HepG2 (cell line): ENCODE data around the gene ANAPC2. TPM values are rescaled to one million over a fixed set of nuclear protein-coding genes. Genes with fewer than 3 reads are reported as not detected.

Experiments used
- ATF5 ChIP-seq: sonication (generic); formaldehyde crosslinking; IDR thresholded peaks from 2 replicates; pipeline ENCODE4 v1.4.0; 2020; ENCODE audit warnings: mild to moderate bottlenecking, low read depth, missing genetic modification reagents
- CCDC6 ChIP-seq: sonication (generic); formaldehyde crosslinking; IDR thresholded peaks from 2 replicates; pipeline ENCODE4 v1.8.1; 2022; ENCODE audit warnings: mild to moderate bottlenecking, missing genetic modification reagents, moderate library complexity
- FOXJ3 ChIP-seq: sonication (generic); formaldehyde crosslinking; IDR thresholded peaks from 2 replicates; pipeline ENCODE4 v1.4.0; 2020; ENCODE audit warnings: missing genetic modification reagents, mild to moderate bottlenecking, borderline replicate concordance
- HES4 ChIP-seq: sonication (generic); formaldehyde crosslinking; IDR thresholded peaks from 2 replicates; pipeline ENCODE4 v1.9.0; 2021; ENCODE audit warnings: mild to moderate bottlenecking, missing genetic modification reagents, borderline replicate concordance
- HNRNPLL ChIP-seq: fragments of 200-400 bp; formaldehyde crosslinking; IDR thresholded peaks from 2 replicates; pipeline ENCODE4 v1.6.1; 2017; ENCODE audit warnings: mild to moderate bottlenecking, low read depth, low read length; ENCODE audit not compliant: poor library complexity, severe bottlenecking
- IRF2 ChIP-seq: IDR thresholded peaks from 2 replicates; pipeline ENCODE4 v1.6.1; 2018; ENCODE audit warnings: missing genetic modification reagents, missing compliant biosample characterization
- KDM1A ChIP-seq: IDR thresholded peaks from 2 replicates; pipeline ENCODE4 v1.6.1; 2016; ENCODE audit warnings: missing compliant biosample characterization
- KDM5A ChIP-seq: fragments of 200-600 bp; sonication (generic); IDR thresholded peaks from 2 replicates; pipeline ENCODE4 v1.7.0; 2018; ENCODE audit warnings: antibody characterized with exemption, mild to moderate bottlenecking, low read length, borderline replicate concordance
- MED13 ChIP-seq: sonication (generic); formaldehyde crosslinking; IDR thresholded peaks from 2 replicates; pipeline ENCODE4 v1.5.0; 2020; ENCODE audit warnings: missing genetic modification reagents
- NFYC ChIP-seq: IDR thresholded peaks from 2 replicates; pipeline ENCODE4 v1.6.1; 2016; ENCODE audit warnings: missing genetic modification reagents, missing compliant biosample characterization
- NR2F2 ChIP-seq: IDR thresholded peaks from 2 replicates; pipeline ENCODE4 v1.6.1; 2012; ENCODE audit warnings: low read depth, inconsistent platforms, borderline replicate concordance
- NR2F6 ChIP-seq, 2 experiments: IDR thresholded peaks; 2 replicates each; pipeline ENCODE4 v1.6.1; 2016; ENCODE audit warnings: antibody characterized with exemption in 1 of 2, mild to moderate bottlenecking in 1 of 2
- PITX1 ChIP-seq: sonication (generic); formaldehyde crosslinking; IDR thresholded peaks from 2 replicates; pipeline ENCODE4 v1.5.1; 2020; ENCODE audit warnings: mild to moderate bottlenecking, missing genetic modification reagents
- RBAK ChIP-seq: sonication (generic); formaldehyde crosslinking; IDR thresholded peaks from 2 replicates; pipeline ENCODE4 v1.5.1; 2020; ENCODE audit warnings: mild to moderate bottlenecking, missing genetic modification reagents
- SOX5 ChIP-seq: IDR thresholded peaks from 2 replicates; pipeline ENCODE4 v1.6.1; 2016; ENCODE audit warnings: borderline replicate concordance
- ZFP36L2 ChIP-seq: sonication (generic); formaldehyde crosslinking; IDR thresholded peaks from 2 replicates; pipeline ENCODE4 v1.4.0; 2020; ENCODE audit warnings: missing genetic modification reagents
- ZIK1 ChIP-seq: sonication (generic); formaldehyde crosslinking; IDR thresholded peaks from 2 replicates; pipeline ENCODE4 v1.5.0; 2020; ENCODE audit warnings: mild to moderate bottlenecking, low read depth, missing genetic modification reagents, borderline replicate concordance
- ZNF441 ChIP-seq: sonication (generic); formaldehyde crosslinking; IDR thresholded peaks from 2 replicates; pipeline ENCODE4 v1.7.0; 2021; ENCODE audit warnings: missing genetic modification reagents, borderline replicate concordance
- ZSCAN31 ChIP-seq: sonication (generic); formaldehyde crosslinking; IDR thresholded peaks from 2 replicates; pipeline ENCODE4 v1.5.0; 2020; ENCODE audit warnings: low read depth, mild to moderate bottlenecking, missing genetic modification reagents
- polyA plus RNA-seq, 8 experiments: library from polyadenylated mRNA; depleted of rRNA in 3 of 8; stranded (reverse) in 7 of 8; unstranded in 1 of 8; fragments of >200 nt; fragmentation: Illumina TruSeq in 4 of 8; extraction: Trizol in 4 of 8; gene quantifications; 2 replicates each; pipeline versions ENCODE4 v1.2.1 to v1.2.3, GENCODE V29; 2011 to 2016; ENCODE audit warnings: low read depth in 4 of 8, missing spikeins in 1 of 8, mixed read lengths in 1 of 8; ENCODE audit not compliant: insufficient read depth in 1 of 8
- total RNA-seq, 5 experiments: library from RNA; depleted of rRNA; stranded (reverse); fragments of >200 nt; fragmentation: Illumina TruSeq; extraction: Trizol; gene quantifications; 2 replicates each; pipeline ENCODE4 v1.2.3, GENCODE V29; 2016; ENCODE audit warnings: low read depth in 1 of 5
- TF ChIP-seq, protein P1 (sequence below): sonication (generic); formaldehyde crosslinking; IDR thresholded peaks from 2 replicates; pipeline ENCODE4 v1.4.0; 2020; ENCODE audit warnings: missing genetic modification reagents, borderline replicate concordance
- TF ChIP-seq, protein P2 (sequence below): sonication (generic); formaldehyde crosslinking; IDR thresholded peaks from 2 replicates; pipeline ENCODE4 v1.4.0; 2020; ENCODE audit warnings: missing genetic modification reagents

The ANAPC2 gene
- total and polyA plus RNA-seq, 2 of the 13 experiments (the other 11 are each of a cell fraction or from before 2014, with no cell fraction given) = 12.3 to 15.4 TPM

DNA sequence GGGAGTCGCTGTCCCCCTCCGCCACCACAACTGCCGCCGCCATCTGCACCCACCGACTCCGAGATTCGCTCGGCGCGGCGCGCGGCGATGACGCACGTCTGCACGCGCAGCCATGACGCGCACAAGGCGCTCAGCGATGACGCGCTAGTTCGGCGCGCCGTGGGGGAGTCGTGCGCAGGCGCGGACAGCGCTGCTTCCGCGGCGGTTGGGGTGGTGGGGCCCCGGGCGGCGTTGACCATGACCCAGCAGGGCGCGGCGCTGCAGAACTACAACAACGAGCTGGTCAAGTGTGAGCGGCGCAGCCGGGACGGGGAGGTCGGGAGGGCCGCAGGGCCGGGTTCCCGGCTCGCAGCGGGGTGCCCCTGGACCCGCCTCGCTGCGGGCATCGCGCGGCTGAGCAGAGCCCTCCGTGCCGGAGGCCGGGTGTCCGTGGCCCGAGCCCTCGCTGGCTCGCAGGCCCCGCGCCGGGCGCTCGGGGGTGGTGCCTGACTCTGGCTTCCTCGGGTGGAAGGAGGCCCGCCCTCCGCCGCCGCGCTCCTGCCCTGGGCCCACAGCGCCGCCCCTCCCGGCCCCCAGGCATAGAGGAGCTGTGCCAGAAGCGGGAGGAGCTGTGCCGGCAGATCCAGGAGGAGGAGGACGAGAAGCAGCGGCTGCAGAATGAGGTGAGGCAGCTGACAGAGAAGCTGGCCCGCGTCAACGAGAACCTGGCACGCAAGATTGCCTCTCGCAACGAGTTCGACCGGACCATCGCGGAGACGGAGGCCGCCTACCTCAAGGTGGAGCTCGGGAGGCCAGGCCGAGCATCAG is at the start of gene ANAPC2, which contains the start of gene SSNA1 (continued):
- TF ChIP-seq ZNF441 (CRISPR knock-in tag) = peak; percentile 44; the same call in 1 of the 2 replicates
- peak; percentile 92 for TF ChIP-seq IRF2 (CRISPR knock-in tag)
- peak; percentile 89; the same call in 1 of the 2 replicates for TF ChIP-seq CCDC6 (CRISPR knock-in tag)
- TF ChIP-seq FOXJ3 (CRISPR knock-in tag) = no peak
- no peak for TF ChIP-seq ATF5
- TF ChIP-seq ZFP36L2 = 0 out of 2 replicates have a peak, but pooled peaks have one; percentile 56
- TF ChIP-seq, protein P1, sequence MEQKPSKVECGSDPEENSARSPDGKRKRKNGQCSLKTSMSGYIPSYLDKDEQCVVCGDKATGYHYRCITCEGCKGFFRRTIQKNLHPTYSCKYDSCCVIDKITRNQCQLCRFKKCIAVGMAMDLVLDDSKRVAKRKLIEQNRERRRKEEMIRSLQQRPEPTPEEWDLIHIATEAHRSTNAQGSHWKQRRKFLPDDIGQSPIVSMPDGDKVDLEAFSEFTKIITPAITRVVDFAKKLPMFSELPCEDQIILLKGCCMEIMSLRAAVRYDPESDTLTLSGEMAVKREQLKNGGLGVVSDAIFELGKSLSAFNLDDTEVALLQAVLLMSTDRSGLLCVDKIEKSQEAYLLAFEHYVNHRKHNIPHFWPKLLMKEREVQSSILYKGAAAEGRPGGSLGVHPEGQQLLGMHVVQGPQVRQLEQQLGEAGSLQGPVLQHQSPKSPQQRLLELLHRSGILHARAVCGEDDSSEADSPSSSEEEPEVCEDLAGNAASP = peak; percentile 51
- peak; percentile 71; the same call in 1 of the 2 replicates for TF ChIP-seq HES4 (CRISPR knock-in tag)
- TF ChIP-seq, protein P2, sequence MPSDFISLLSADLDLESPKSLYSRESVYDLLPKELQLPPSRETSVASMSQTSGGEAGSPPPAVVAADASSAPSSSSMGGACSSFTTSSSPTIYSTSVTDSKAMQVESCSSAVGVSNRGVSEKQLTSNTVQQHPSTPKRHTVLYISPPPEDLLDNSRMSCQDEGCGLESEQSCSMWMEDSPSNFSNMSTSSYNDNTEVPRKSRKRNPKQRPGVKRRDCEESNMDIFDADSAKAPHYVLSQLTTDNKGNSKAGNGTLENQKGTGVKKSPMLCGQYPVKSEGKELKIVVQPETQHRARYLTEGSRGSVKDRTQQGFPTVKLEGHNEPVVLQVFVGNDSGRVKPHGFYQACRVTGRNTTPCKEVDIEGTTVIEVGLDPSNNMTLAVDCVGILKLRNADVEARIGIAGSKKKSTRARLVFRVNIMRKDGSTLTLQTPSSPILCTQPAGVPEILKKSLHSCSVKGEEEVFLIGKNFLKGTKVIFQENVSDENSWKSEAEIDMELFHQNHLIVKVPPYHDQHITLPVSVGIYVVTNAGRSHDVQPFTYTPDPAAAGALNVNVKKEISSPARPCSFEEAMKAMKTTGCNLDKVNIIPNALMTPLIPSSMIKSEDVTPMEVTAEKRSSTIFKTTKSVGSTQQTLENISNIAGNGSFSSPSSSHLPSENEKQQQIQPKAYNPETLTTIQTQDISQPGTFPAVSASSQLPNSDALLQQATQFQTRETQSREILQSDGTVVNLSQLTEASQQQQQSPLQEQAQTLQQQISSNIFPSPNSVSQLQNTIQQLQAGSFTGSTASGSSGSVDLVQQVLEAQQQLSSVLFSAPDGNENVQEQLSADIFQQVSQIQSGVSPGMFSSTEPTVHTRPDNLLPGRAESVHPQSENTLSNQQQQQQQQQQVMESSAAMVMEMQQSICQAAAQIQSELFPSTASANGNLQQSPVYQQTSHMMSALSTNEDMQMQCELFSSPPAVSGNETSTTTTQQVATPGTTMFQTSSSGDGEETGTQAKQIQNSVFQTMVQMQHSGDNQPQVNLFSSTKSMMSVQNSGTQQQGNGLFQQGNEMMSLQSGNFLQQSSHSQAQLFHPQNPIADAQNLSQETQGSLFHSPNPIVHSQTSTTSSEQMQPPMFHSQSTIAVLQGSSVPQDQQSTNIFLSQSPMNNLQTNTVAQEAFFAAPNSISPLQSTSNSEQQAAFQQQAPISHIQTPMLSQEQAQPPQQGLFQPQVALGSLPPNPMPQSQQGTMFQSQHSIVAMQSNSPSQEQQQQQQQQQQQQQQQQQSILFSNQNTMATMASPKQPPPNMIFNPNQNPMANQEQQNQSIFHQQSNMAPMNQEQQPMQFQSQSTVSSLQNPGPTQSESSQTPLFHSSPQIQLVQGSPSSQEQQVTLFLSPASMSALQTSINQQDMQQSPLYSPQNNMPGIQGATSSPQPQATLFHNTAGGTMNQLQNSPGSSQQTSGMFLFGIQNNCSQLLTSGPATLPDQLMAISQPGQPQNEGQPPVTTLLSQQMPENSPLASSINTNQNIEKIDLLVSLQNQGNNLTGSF (CRISPR knock-in tag) = no peak
- peak; percentile 87; the same call in 1 of the 2 replicates for TF ChIP-seq KDM5A
- TF ChIP-seq ZSCAN31 (CRISPR knock-in tag) = peak; percentile 64
- peak; percentile 56 for TF ChIP-seq SOX5 (CRISPR knock-in tag)
- no peak; the same call in 1 of the 2 replicates for TF ChIP-seq KDM1A (CRISPR knock-in tag)
- TF ChIP-seq NR2F6 (IDR thresholded peaks at IDR 0.05) = no peak
- peak; percentile 77 for TF ChIP-seq NR2F6 (CRISPR knock-in tag; IDR thresholded peaks at IDR 0.05)
- 0 out of 2 replicates have a peak, but pooled peaks have one; percentile 47 for TF ChIP-seq PITX1 (CRISPR knock-in tag)
- no peak; the same call in 1 of the 2 replicates for TF ChIP-seq ZIK1 (CRISPR knock-in tag)
- TF ChIP-seq NFYC (CRISPR knock-in tag) = peak; percentile 66
- peak; percentile 8; the same call in 1 of the 2 replicates for TF ChIP-seq NR2F2
- peak; percentile 77 for TF ChIP-seq HNRNPLL
- TF ChIP-seq RBAK = no peak
- peak; percentile 73; the same call in 1 of the 2 replicates for TF ChIP-seq MED13 (CRISPR knock-in tag)
